Vagina (tissue), 2 donors: Measurements from ENCODE around the gene POU2AF3. TPM values are rescaled to one million over a fixed set of nuclear protein-coding genes. Genes with fewer than 3 reads are reported as not detected.
A peak's percentile ranks its signal among the peaks of the same experiment; 100 is the strongest.

Source experiments
- DNase-seq, 2 donors: peaks; one replicate each; pipeline ENCODE4 v3.0.0-alpha.2; 2017; ENCODE audit errors: extremely low spot score in 2 of 2
- H3K27ac ChIP-seq: fragments of 200-600 bp; sonication (generic); one replicate; pipeline ENCODE4 v1.5.1; 2019
- H3K27me3 ChIP-seq: fragments of 200-600 bp; sonication (generic); one replicate; pipeline ENCODE4 v1.5.1; 2019
- H3K36me3 ChIP-seq, 2 donors: fragments of 200-600 bp; sonication (generic); one replicate each; pipeline ENCODE4 v1.5.1; 2017 to 2019
- H3K4me1 ChIP-seq: fragments of 200-600 bp; sonication (generic); one replicate; pipeline ENCODE4 v1.5.1; 2019
- H3K4me3 ChIP-seq, 2 donors: fragments of 200-600 bp; sonication (generic); 1 replicate in 1 of 2; 2 replicates in 1 of 2; pipeline ENCODE4 v1.5.1; 2016 to 2019
- H3K9me3 ChIP-seq: fragments of 200-600 bp; sonication (generic); one replicate; pipeline ENCODE4 v1.5.1; 2019
- CTCF ChIP-seq, 3 experiments: fragments of 450-650 bp in 2 of 3; fragments of 200-600 bp in 1 of 3; sonication (generic) in 1 of 3; IDR thresholded peaks; one replicate each; pipeline ENCODE4 v1.5.1; 2017 to 2019; ENCODE audit warnings: antibody characterized with exemption in 3 of 3, mild to moderate bottlenecking in 2 of 3, moderate library complexity in 2 of 3
- POLR2A ChIP-seq, 2 donors: fragments of 450-650 bp; IDR thresholded peaks; one replicate each; pipeline ENCODE4 v1.6.1; 2017; ENCODE audit warnings: antibody characterized with exemption in 2 of 2, mild to moderate bottlenecking in 2 of 2, moderate library complexity in 2 of 2
- POLR2AphosphoS5 ChIP-seq, 2 donors: sonication (generic); formaldehyde crosslinking; IDR thresholded peaks; one replicate each; pipeline ENCODE4 v1.9.0; 2017; ENCODE audit warnings: antibody characterized with exemption in 2 of 2, mild to moderate bottlenecking in 2 of 2, low read depth in 1 of 2; ENCODE audit not compliant: insufficient read depth in 1 of 2
- intact Hi-C: fragments of 100-400 bp; cut with DNase I; formaldehyde crosslinking; loops from one replicate; pipeline ENCODE4 v1.15.1; 2023
- total RNA-seq: library from RNA; depleted of rRNA; stranded (reverse); fragments of >200 nt; gene quantifications from one replicate; pipeline ENCODE4 v1.2.3, GENCODE V29; 2016

POU2AF3 gene
- total RNA-seq, 1 donor from 2014 or later = 3.2 TPM

GRCh38 chr11:111324277-111324720, 26.0 kb downstream of the POU2AF3 start:
- peak overlapping the region; percentile 10 for H3K27ac ChIP-seq
- intact Hi-C loops = no loop called here

GRCh38 chr11:111325259-111325658, 26.9 kb downstream of the POU2AF3 start:
- Histone ChIP-seq H3K36me3 (no peaks in the 10 kb centered on the region), H3K4me1 (peaks cover 27% of the 10 kb centered on the region), H3K9me3 (no peaks in the 10 kb centered on the region), H3K4me3 (no peak overlapping the region), H3K27ac (no peak overlapping the region), H3K27me3 (no peaks in the 10 kb centered on the region)
- intact Hi-C loops = no loop called here
- no peak for DNase-seq
- TF ChIP-seq POLR2AphosphoS5 (IDR thresholded peaks at IDR 0.05; ENCODE audit: insufficient read depth in 1 of 2, low read depth in 1 of 2) (no peak), POLR2A (IDR thresholded peaks at IDR 0.05) (no peak)

More at GRCh38 chr11:111324277-111324720, 26.0 kb downstream of the POU2AF3 start:
- no peaks in the 10 kb centered on the region for H3K27me3 ChIP-seq
- TF ChIP-seq POLR2A (IDR thresholded peaks at IDR 0.05) = no peak
- TF ChIP-seq POLR2AphosphoS5 (IDR thresholded peaks at IDR 0.05; ENCODE audit: insufficient read depth in 1 of 2, low read depth in 1 of 2) = no peak
- no peak for TF ChIP-seq CTCF (IDR thresholded peaks at IDR 0.05)
- peaks cover 17% of the 10 kb centered on the region for H3K4me1 ChIP-seq
- H3K4me3 ChIP-seq = no peak overlapping the region
- no peaks in the 10 kb centered on the region for H3K36me3 ChIP-seq
- H3K9me3 ChIP-seq = no peaks in the 10 kb centered on the region
- DNase-seq = no peak

- Histone ChIP-seq H3K27ac (no peak overlapping the region), H3K36me3 (no peaks in the 10 kb centered on the region), H3K4me1 (peaks cover 39% of the 10 kb centered on the region), H3K27me3 (no peaks in the 10 kb centered on the region), H3K4me3 (no peak overlapping the region), H3K9me3 (no peaks in the 10 kb centered on the region)
- intact Hi-C loops = no loop called here
- TF ChIP-seq CTCF (IDR thresholded peaks at IDR 0.05) = no peak
- no peak for TF ChIP-seq POLR2A (IDR thresholded peaks at IDR 0.05)
- no peak for TF ChIP-seq POLR2AphosphoS5 (IDR thresholded peaks at IDR 0.05; ENCODE audit: insufficient read depth in 1 of 2, low read depth in 1 of 2)
- no peak for DNase-seq
Measured at GRCh38 chr11:111326824-111327223, 28.5 kb downstream of the POU2AF3 start.

GRCh38 chr11:111327908-111328624, 29.7 kb downstream of the POU2AF3 start:
- H3K4me1 ChIP-seq = peaks cover 48% of the 10 kb centered on the region
- intact Hi-C loops = no loop called here
- no peak for DNase-seq
- TF ChIP-seq POLR2A (IDR thresholded peaks at IDR 0.05) (no peak), CTCF (IDR thresholded peaks at IDR 0.05) (no peak), POLR2AphosphoS5 (IDR thresholded peaks at IDR 0.05; ENCODE audit: insufficient read depth in 1 of 2, low read depth in 1 of 2) (no peak)
- no peaks in the 10 kb centered on the region for H3K36me3 ChIP-seq
- H3K4me3 ChIP-seq = no peak overlapping the region
- H3K27me3 ChIP-seq = no peaks in the 10 kb centered on the region
- no peaks in the 10 kb centered on the region for H3K9me3 ChIP-seq
- no peak overlapping the region for H3K27ac ChIP-seq

GRCh38 chr11:111329306-111330204, 31.2 kb downstream of the POU2AF3 start:
- intact Hi-C loops = no loop called here
- Histone ChIP-seq H3K27ac (peak overlapping the region; percentile 33), H3K9me3 (no peaks in the 10 kb centered on the region), H3K27me3 (no peaks in the 10 kb centered on the region), H3K4me3 (no peak overlapping the region), H3K4me1 (peaks cover 58% of the 10 kb centered on the region), H3K36me3 (no peaks in the 10 kb centered on the region)
- DNase-seq = no peak
- no peak for TF ChIP-seq POLR2A (IDR thresholded peaks at IDR 0.05)
- TF ChIP-seq POLR2AphosphoS5 (IDR thresholded peaks at IDR 0.05; ENCODE audit: insufficient read depth in 1 of 2, low read depth in 1 of 2) = no peak
- no peak for TF ChIP-seq CTCF (IDR thresholded peaks at IDR 0.05)
